IPS-15b (cell line): ENCODE data around the gene TXNL4A.

Experiments
- H3K27me3 ChIP-seq: one replicate; pipeline ENCODE4 v1.6.1; 2013; ENCODE audit warnings: low read length; ENCODE audit not compliant: control insufficient read depth, insufficient read depth
- H3K36me3 ChIP-seq: one replicate; pipeline ENCODE4 v1.6.1; 2013; ENCODE audit warnings: low read length; ENCODE audit not compliant: control insufficient read depth, insufficient read depth
- H3K4me1 ChIP-seq: one replicate; pipeline ENCODE4 v1.6.1; 2013; ENCODE audit warnings: mild to moderate bottlenecking, low read length; ENCODE audit not compliant: control insufficient read depth, insufficient read depth
- H3K4me3 ChIP-seq: one replicate; pipeline ENCODE4 v1.5.1; 2013; ENCODE audit warnings: low read depth, low read length
- H3K9ac ChIP-seq: one replicate; pipeline ENCODE4 v1.6.1; 2013; ENCODE audit warnings: low read depth, mild to moderate bottlenecking, low read length
- H3K9me3 ChIP-seq: one replicate; pipeline ENCODE4 v1.6.1; 2013; ENCODE audit warnings: mild to moderate bottlenecking, low read length; ENCODE audit not compliant: control insufficient read depth, insufficient read depth

TXNL4A gene

GRCh38 chr18:79924814-79925731 lies 63.3 kb downstream of the TXNL4A start:
- H3K36me3 ChIP-seq: peaks cover 3% of the 10 kb centered on the region
- no peaks in the 10 kb centered on the region for H3K4me1 ChIP-seq
- H3K9ac ChIP-seq: no peak overlapping the region

DNA sequence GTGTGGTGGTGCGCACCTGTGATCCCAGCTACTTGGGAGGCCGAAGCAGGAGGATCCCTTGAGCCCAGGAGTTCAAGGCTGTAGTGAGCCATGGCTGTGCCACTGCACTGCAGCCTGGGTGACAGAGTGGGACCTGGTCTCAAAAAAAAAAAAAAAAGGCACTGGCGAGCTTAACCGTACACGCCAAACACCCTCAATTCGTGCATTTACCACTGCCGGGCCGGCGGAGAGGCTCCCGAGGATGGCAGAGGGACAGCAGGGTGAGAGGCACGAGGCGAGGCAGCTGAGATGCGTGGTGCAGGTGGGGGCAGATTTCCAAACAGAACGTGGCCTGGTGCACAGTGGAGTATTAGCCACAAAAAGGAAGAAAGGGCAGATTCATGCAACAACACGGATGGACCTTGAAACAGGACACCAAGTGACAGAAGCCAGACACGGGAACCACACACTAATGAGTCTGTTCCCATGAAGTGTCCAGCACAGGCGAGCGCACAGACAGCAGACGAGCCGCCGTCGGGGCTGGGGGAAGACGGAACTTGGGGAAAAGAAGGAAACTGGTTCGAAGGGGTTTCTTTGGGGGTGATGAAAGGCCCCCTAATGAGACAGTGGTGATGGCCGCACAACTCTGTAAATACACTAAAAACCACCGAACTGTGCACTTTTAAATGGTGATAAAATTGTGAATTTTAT lies 64.3 kb downstream of the TXNL4A start:
- no peaks in the 10 kb centered on the region for H3K9me3 ChIP-seq
- no peak overlapping the region for H3K9ac ChIP-seq
- H3K27me3 ChIP-seq: no peaks in the 10 kb centered on the region
- no peaks in the 10 kb centered on the region for H3K4me1 ChIP-seq
- no peak overlapping the region for H3K4me3 ChIP-seq
- H3K36me3 ChIP-seq: peaks cover 3% of the 10 kb centered on the region

More at GRCh38 chr18:79924814-79925731, 63.3 kb downstream of the TXNL4A start:
- Histone ChIP-seq H3K27me3 (no peaks in the 10 kb centered on the region), H3K4me3 (no peak overlapping the region), H3K9me3 (no peaks in the 10 kb centered on the region)

- Histone ChIP-seq H3K36me3 (peaks cover 3% of the 10 kb centered on the region), H3K4me3 (no peak overlapping the region), H3K4me1 (no peaks in the 10 kb centered on the region), H3K9me3 (no peaks in the 10 kb centered on the region), H3K9ac (no peak overlapping the region), H3K27me3 (no peaks in the 10 kb centered on the region)
These were observed 65.4 kb downstream of the TXNL4A start for GRCh38 chr18:79922971-79923411.

- Histone ChIP-seq H3K9ac (no peak overlapping the region), H3K27me3 (no peaks in the 10 kb centered on the region), H3K4me3 (no peak overlapping the region), H3K9me3 (no peaks in the 10 kb centered on the region), H3K4me1 (no peaks in the 10 kb centered on the region), H3K36me3 (peaks cover 4% of the 10 kb centered on the region)
These were observed 66.1 kb downstream of the TXNL4A start for GRCh38 chr18:79921984-79922965.
